Measurements from ENCODE around the gene OGFOD3.

DNA sequence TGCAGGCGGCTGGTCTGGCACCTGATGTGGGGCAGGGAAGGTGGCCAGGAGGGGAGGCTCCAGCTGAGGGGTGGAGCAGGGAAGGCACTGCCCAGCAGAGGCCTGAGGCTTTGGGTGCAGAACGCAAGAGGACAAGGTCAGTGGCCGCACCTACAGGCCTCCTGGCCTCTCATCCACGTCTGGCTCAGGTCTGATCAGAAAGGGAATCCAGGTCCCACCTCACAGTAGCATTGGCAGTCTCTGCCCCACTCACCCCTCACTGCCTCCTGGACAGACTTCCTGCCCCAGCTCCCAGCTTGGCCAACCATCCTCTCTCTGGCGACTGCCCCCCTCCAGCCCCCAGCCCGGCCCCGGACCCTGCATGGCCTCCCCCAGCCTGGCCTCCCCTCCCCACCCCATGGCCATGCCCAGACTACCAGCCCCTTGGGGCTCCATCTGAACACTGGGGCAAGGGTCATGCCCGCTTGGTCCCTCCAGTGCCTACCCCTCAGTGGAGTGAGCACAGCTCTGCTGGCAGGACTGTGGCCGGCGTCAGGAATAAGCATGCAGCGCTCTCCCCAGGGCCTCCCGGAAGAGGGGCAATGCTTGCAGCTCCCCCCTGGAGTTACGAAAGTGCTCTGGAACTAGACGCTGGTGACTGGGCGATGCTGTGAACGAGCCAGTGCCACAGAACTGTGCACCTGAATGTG is 42.2 kb downstream of the OGFOD3 start:
- TF ChIP-seq, protein P1, sequence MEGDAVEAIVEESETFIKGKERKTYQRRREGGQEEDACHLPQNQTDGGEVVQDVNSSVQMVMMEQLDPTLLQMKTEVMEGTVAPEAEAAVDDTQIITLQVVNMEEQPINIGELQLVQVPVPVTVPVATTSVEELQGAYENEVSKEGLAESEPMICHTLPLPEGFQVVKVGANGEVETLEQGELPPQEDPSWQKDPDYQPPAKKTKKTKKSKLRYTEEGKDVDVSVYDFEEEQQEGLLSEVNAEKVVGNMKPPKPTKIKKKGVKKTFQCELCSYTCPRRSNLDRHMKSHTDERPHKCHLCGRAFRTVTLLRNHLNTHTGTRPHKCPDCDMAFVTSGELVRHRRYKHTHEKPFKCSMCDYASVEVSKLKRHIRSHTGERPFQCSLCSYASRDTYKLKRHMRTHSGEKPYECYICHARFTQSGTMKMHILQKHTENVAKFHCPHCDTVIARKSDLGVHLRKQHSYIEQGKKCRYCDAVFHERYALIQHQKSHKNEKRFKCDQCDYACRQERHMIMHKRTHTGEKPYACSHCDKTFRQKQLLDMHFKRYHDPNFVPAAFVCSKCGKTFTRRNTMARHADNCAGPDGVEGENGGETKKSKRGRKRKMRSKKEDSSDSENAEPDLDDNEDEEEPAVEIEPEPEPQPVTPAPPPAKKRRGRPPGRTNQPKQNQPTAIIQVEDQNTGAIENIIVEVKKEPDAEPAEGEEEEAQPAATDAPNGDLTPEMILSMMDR (IDR thresholded peaks at IDR 0.05; ENCODE audit: borderline replicate concordance, extremely low read depth, low read length, poor library complexity, severe bottlenecking) = no peak
- no peak for TF ChIP-seq EZH2 (IDR thresholded peaks at IDR 0.05; ENCODE audit: borderline replicate concordance, low read depth, low read length, severe bottlenecking)
